HEK293T (cell line): ENCODE results near the gene CCT8L2.
"Not testable (repeated sequence)": the region's sequence is repeated elsewhere in the genome, so short reads cannot be mapped to it uniquely, and the experiment has no call there.

ENCODE experiments used
- ARNT ChIP-seq: fragments of 450-650 bp; IDR thresholded peaks from 2 replicates; pipeline ENCODE4 v1.6.1; 2017; ENCODE audit warnings: mild to moderate bottlenecking
- BHLHE40 ChIP-seq: fragments of 450-650 bp; IDR thresholded peaks from 2 replicates; pipeline ENCODE4 v1.6.1; 2016; ENCODE audit warnings: mild to moderate bottlenecking, moderate library complexity, borderline replicate concordance
- CTBP1 ChIP-seq: fragments of 450-650 bp; IDR thresholded peaks from 2 replicates; pipeline ENCODE4 v1.6.1; 2016; ENCODE audit warnings: borderline replicate concordance
- ELF4 ChIP-seq: fragments of 450-650 bp; IDR thresholded peaks from 2 replicates; pipeline ENCODE4 v1.6.1; 2017; ENCODE audit warnings: antibody characterized with exemption
- FOXK2 ChIP-seq: fragments of 450-650 bp; IDR thresholded peaks from 2 replicates; pipeline ENCODE4 v1.6.1; 2016; ENCODE audit warnings: mild to moderate bottlenecking
- FOXM1 ChIP-seq: fragments of 450-650 bp; IDR thresholded peaks from 2 replicates; pipeline ENCODE4 v1.6.1; 2017; ENCODE audit warnings: mild to moderate bottlenecking, borderline replicate concordance
- NFRKB ChIP-seq: fragments of 450-650 bp; IDR thresholded peaks from 2 replicates; pipeline ENCODE4 v1.6.1; 2016; ENCODE audit warnings: mild to moderate bottlenecking, moderate library complexity
- SP1 ChIP-seq: fragments of 450-650 bp; IDR thresholded peaks from 2 replicates; pipeline ENCODE4 v1.6.1; 2017
- SUZ12 ChIP-seq: fragments of 450-650 bp; IDR thresholded peaks from 2 replicates; pipeline ENCODE4 v1.6.1; 2016; ENCODE audit warnings: mild to moderate bottlenecking
- TARDBP ChIP-seq: fragments of 450-650 bp; IDR thresholded peaks from 2 replicates; pipeline ENCODE4 v1.6.1; 2016

GRCh38 chr22:16560651-16561050 lies 32.0 kb downstream of the CCT8L2 start:
- TF ChIP-seq SP1, NFRKB, ELF4, TARDBP, SUZ12, FOXM1, FOXK2, BHLHE40, ARNT, CTBP1: not testable (repeated sequence)
